ENCODE measurements around the gene CNTN5.

Gene CNTN5

DNA sequence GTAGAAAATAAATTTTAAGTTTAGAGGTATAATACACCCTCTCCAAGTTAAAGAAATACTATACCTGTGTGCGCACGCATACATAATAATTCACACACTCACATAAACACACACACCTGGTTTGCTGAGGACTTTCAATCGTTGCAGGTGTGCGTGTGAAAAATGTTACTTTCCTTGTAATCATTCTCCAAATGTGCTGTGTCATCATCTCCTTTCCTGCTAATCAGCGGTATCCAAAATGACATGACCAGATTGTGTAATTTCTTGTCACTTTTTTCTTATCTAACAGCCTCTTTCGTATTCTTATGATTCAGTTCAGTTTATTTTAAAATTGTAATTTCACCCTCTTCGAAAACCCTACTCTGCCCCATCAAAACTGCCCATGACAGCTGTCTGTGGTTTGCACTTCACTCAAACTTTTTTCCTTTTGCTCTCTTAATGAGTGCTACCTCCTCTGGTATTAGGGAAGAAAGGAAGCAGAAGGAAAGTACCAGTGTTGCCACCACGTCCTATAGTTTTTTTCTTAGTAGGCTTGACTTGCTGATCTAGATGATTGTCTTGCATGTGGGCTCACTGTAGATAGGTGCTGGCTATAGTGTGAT is 651.2 kb downstream of the CNTN5 start:
- DNase-seq: no peak
- in situ Hi-C loops (cut with MboI; ENCODE audit: low pct_unique_long_range_greater_than_20kb, low sequenced_read_pairs): no loop called here

DNA sequence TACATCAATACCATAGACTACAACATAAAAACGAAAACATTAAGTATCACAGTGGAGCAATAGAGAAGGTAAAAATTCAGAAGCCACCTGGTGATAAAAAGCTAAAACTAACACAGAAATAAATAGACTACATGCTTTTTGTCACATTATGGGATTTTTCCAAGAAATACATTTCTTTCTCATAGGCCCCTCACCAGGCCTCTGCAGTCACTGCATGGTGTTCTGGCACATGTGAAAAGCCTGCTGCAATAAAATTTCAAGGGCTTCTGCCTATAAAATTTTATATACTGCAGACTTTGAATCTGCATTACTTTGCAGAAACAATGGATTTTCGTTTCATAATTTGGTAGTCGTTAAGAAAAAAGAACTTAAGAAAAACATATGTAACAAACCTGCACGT is 655.5 kb downstream of the CNTN5 start:
- in situ Hi-C loops (cut with MboI; ENCODE audit: low pct_unique_long_range_greater_than_20kb, low sequenced_read_pairs): no loop called here

DNA sequence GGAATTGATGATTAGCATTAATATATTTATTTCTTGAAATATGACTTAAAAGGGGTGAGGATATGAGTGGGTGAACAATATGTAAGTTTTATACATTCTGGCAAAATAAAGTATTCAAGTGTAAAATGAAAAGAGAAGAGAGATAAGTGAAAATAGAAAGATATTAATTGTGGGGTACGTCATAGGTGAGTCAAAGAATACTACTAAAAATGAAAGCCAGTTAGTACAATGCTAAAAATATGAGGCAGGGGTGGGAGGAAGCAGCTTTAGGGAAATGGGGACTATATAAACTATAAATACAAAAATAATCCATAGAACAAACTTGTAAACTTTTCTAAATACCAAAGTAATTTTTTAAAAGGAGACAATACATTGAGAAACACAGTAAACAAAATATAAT is 661.4 kb downstream of the CNTN5 start:
- DNase-seq: no peak
- in situ Hi-C loops (cut with MboI; ENCODE audit: low pct_unique_long_range_greater_than_20kb, low sequenced_read_pairs): no loop called here

More for the DNA sequence above, 655.5 kb downstream of the CNTN5 start:
- DNase-seq: no peak

GRCh38 chr11:99682646-99683045 is 661.9 kb downstream of the CNTN5 start:
- in situ Hi-C loops (cut with MboI; ENCODE audit: low pct_unique_long_range_greater_than_20kb, low sequenced_read_pairs): no loop called here
- no peak for DNase-seq

GRCh38 chr11:99683933-99684332 is 663.2 kb downstream of the CNTN5 start:
- in situ Hi-C loops (cut with MboI; ENCODE audit: low pct_unique_long_range_greater_than_20kb, low sequenced_read_pairs): no loop called here
- DNase-seq: no peak

- in situ Hi-C loops (cut with MboI; ENCODE audit: low pct_unique_long_range_greater_than_20kb, low sequenced_read_pairs): no loop called here
- no peak for DNase-seq
These were observed 666.1 kb downstream of the CNTN5 start for GRCh38 chr11:99686838-99687237.

GRCh38 chr11:99687320-99687719 is 666.6 kb downstream of the CNTN5 start:
- DNase-seq: peak; percentile 10
- in situ Hi-C loops (cut with MboI; ENCODE audit: low pct_unique_long_range_greater_than_20kb, low sequenced_read_pairs): no loop called here

DNA sequence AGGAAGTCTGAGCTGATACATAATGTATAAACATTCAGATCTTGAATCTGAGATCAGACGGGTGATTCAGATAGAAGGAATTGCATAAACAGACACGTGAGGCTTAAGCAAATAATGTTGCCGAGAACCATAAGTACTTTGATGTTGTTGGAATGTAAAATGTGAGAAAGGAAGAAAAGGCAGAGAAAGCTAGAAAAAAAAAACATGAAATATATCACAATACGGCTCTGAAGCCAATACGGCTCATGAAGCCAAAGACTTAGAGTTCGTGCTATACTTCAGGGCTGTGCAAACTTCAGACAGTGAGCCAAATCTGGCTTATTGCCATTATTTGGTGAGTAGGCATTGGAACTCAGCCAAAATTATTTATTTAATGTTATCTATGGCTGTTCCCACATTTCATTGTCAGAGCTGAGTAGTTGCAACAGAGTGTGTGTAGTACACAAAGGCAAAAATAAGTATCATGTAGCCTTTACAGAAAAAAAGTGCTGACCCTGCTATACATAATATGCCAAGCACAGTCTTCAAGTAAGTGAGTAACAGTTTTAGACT is 673.3 kb downstream of the CNTN5 start:
- in situ Hi-C loops (cut with MboI; ENCODE audit: low pct_unique_long_range_greater_than_20kb, low sequenced_read_pairs): no loop called here
- DNase-seq: no peak

- no peak for DNase-seq
- in situ Hi-C loops (cut with MboI; ENCODE audit: low pct_unique_long_range_greater_than_20kb, low sequenced_read_pairs): no loop called here
These were observed 674.4 kb downstream of the CNTN5 start for GRCh38 chr11:99695106-99695505.

- no peak for DNase-seq
- in situ Hi-C loops (cut with MboI; ENCODE audit: low pct_unique_long_range_greater_than_20kb, low sequenced_read_pairs): no loop called here
These were observed 686.1 kb downstream of the CNTN5 start for GRCh38 chr11:99706848-99707247.

- in situ Hi-C loops (cut with MboI; ENCODE audit: low pct_unique_long_range_greater_than_20kb, low sequenced_read_pairs): no loop called here
These were observed 688.4 kb downstream of the CNTN5 start for GRCh38 chr11:99708928-99709672.

GRCh38 chr11:99716302-99716701 is 695.6 kb downstream of the CNTN5 start:
- DNase-seq: no peak
- in situ Hi-C loops (cut with MboI; ENCODE audit: low pct_unique_long_range_greater_than_20kb, low sequenced_read_pairs): no loop called here

More at GRCh38 chr11:99708928-99709672, 688.4 kb downstream of the CNTN5 start:
- no peak for DNase-seq

- no peak for DNase-seq
- in situ Hi-C loops (cut with MboI; ENCODE audit: low pct_unique_long_range_greater_than_20kb, low sequenced_read_pairs): no loop called here
These were observed 697.5 kb downstream of the CNTN5 start for GRCh38 chr11:99718291-99718690.

DNA sequence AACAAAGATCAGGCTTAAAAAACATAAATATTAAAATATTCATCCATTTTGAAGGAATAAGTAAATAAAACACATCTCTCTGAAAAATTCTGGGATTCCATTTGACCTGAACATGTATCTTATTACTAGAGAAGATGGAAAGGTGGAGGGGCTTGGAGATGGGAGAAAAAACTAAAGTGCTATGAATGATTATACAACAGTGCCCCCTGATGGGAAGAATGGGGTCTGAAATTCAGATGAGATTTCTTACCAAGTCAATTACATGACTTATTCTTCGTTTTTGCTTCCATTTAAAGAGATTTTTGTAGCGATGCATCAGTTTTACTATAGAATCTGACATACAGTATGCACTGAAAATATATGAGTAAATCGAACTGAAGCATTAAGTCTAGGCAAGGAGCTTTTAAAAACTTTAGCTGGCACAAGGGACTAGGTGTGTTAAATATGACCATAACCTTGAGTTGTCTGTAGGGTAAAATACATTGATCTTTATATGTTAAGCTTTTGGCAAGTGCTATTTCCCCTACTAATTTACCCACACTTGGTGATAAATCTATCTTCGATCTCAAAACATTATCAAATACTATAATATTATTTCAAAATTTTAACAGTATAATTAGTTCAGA is 718.8 kb downstream of the CNTN5 start:
- in situ Hi-C loops (cut with MboI; ENCODE audit: low pct_unique_long_range_greater_than_20kb, low sequenced_read_pairs): no loop called here
- peak; percentile 76 for DNase-seq

- DNase-seq: no peak
- in situ Hi-C loops (cut with MboI; ENCODE audit: low pct_unique_long_range_greater_than_20kb, low sequenced_read_pairs): no loop called here
These were observed 721.8 kb downstream of the CNTN5 start for GRCh38 chr11:99742501-99742900.

DNA sequence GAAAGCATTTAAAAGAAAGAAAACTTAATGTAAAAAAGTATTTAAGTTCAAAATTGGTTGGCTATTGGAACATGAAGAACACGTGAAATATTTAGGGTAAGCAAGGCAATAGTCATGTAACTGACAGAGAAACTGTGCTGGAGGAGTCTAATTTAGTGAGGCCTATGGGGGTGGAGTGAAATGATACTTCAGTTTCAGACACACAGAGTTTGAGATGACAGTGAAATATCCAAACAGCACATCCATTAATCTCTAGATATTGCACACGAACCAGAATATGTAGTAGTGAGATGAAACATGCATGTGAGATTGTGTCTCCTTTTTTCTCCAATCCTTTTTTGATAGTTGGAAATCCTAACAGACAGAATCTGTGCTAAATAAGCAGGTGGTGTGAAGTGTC is 739.0 kb downstream of the CNTN5 start:
- in situ Hi-C loops (cut with MboI; ENCODE audit: low pct_unique_long_range_greater_than_20kb, low sequenced_read_pairs): no loop called here
- DNase-seq: no peak

DNA sequence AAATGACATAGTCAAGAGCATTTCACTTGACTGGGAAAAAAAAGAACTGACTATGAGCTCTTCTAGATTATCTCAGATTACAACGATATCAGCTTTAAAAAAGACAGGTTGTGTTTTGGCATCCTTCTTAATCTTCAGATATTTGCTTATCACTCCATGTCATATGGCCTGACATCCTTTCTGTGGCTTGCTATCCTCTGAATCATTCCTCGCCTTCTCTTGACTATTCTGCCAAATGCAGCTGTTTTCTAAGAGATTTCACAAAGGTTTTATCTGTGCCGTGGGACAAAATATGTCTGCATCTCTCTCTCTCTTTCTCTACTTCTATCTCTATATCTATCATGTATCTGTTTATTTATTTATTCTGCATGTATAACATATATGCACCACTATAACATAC is 746.1 kb downstream of the CNTN5 start:
- no peak for DNase-seq
- in situ Hi-C loops (cut with MboI; ENCODE audit: low pct_unique_long_range_greater_than_20kb, low sequenced_read_pairs): no loop called here

GRCh38 chr11:99773646-99774045 is 752.9 kb downstream of the CNTN5 start:
- DNase-seq: no peak

DNA sequence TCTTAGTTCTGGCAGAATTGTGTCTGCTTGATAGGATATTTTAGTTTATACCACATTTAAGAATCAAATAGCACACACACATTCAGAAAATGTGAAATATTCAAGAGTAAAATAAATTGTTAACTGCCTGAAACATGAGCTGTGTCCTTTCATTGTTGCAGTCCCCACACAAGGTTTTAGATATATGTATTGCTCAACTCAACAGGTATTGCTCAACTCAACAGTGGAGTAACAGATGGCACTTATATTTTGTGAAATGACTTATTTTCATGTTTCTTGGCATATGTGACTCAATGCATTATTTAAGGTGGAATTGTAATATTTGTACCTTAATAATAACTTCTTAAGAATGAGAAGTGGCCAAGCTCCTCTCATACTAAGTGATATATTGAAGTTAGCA is 760.3 kb downstream of the CNTN5 start:
- DNase-seq: no peak
- in situ Hi-C loops (cut with MboI; ENCODE audit: low pct_unique_long_range_greater_than_20kb, low sequenced_read_pairs): no loop called here

More at GRCh38 chr11:99773646-99774045, 752.9 kb downstream of the CNTN5 start:
- in situ Hi-C loops (cut with MboI; ENCODE audit: low pct_unique_long_range_greater_than_20kb, low sequenced_read_pairs): no loop called here

- DNase-seq: no peak
- in situ Hi-C loops (cut with MboI; ENCODE audit: low pct_unique_long_range_greater_than_20kb, low sequenced_read_pairs): no loop called here
These were observed 770.6 kb downstream of the CNTN5 start for GRCh38 chr11:99791354-99791753.

Data from KBM-7 (cell line).